HCT116 (cell line): Measurements from ENCODE around the gene SYDE1. TPM values are rescaled to one million over a fixed set of nuclear protein-coding genes. Genes with fewer than 3 reads are reported as not detected.
"Not testable (repeated sequence)": the region's sequence is repeated elsewhere in the genome, so short reads cannot be mapped to it uniquely, and the experiment has no call there.

ENCODE experiments used
- ATAC-seq: fragments of 200-7000 bp; cut with Tn5 transposase; 2 replicates; pipeline ENCODE4 v1.9.1; 2020; ENCODE audit warnings: mild to moderate bottlenecking, moderate library complexity
- BruUV-seq: library from RNA; stranded (reverse); fragments of 400-500 nt; replicated peaks from 2 replicates; lab custom pipeline; 2021; lab: Mats Ljungman, UMichigan
- CTCF ChIA-PET: fragments of 300-600 bp; sonication (Branson Sonifier 250); formaldehyde crosslinking; loops from one replicate; lab custom pipeline; 2021; ENCODE audit warnings: antibody characterized with exemption; lab: Charles Lee
- POLR2A ChIA-PET: fragments of 300-600, 350-600 bp; sonication (Branson Sonifier 250); formaldehyde crosslinking; loops from one replicate; lab custom pipeline; 2021; ENCODE audit warnings: antibody characterized with exemption; lab: Charles Lee
- RAD21 ChIA-PET, 2 experiments: fragments of 300-600 bp; sonication (Branson Sonifier 250); formaldehyde crosslinking; loops; one replicate each; lab custom pipeline; 2023; ENCODE audit warnings: low total read pairs in 2 of 2; ENCODE audit not compliant: uncharacterized antibody in 2 of 2, unreplicated experiment in 2 of 2, low non-redundant PET in 1 of 2; lab: Charles Lee
- DNase-seq: peaks from one replicate; pipeline ENCODE4 v3.0.0-alpha.2; 2010; ENCODE audit warnings: low read depth, low spot score
- H2AFZ ChIP-seq: fragments of 200-600 bp; shearing (Covaris generic), sonication (generic); 2 replicates; pipeline ENCODE4 v1.6.1; 2017; ENCODE audit warnings: low read depth, mixed run types, mixed read lengths, antibody characterized with exemption, low read length; ENCODE audit not compliant: poor library complexity, severe bottlenecking
- H3K27ac ChIP-seq: 2 replicates; pipeline ENCODE4 v1.5.1; 2012; ENCODE audit warnings: low read depth, low read length
- H3K27me3 ChIP-seq: fragments of 200-600 bp; sonication (generic); 2 replicates; pipeline ENCODE4 v1.6.1; 2016; ENCODE audit warnings: mixed run types, low read length, mixed read lengths; ENCODE audit not compliant: insufficient read depth
- H3K36me3 ChIP-seq, 2 experiments: fragments of 200-500 bp in 1 of 2; fragments of 200-600 bp in 1 of 2; sonication (Bioruptor generic) in 1 of 2; sonication (generic) in 1 of 2; 2 replicates each; pipeline versions ENCODE4 v1.5.1 to v1.6.1; 2014 to 2016; ENCODE audit warnings: low read length in 2 of 2, inconsistent platforms in 1 of 2, mixed read lengths in 1 of 2, mixed run types in 1 of 2; ENCODE audit not compliant: insufficient read depth in 2 of 2, control insufficient read depth in 1 of 2
- H3K4me1 ChIP-seq, 2 experiments: fragments of 200-600 bp in 1 of 2; sonication (generic) in 1 of 2; 2 replicates each; pipeline versions ENCODE4 v1.5.1 to v1.6.1; 2012 to 2017; ENCODE audit warnings: low read length in 2 of 2, inconsistent platforms in 1 of 2, mild to moderate bottlenecking in 1 of 2, mixed read lengths in 1 of 2, mixed run types in 1 of 2, moderate library complexity in 1 of 2; ENCODE audit not compliant: insufficient read depth in 2 of 2, control insufficient read depth in 1 of 2
- H3K4me2 ChIP-seq: fragments of 200-600 bp; sonication (generic); 2 replicates; pipeline ENCODE4 v1.6.1; 2017; ENCODE audit warnings: mixed run types, low read length, mixed read lengths
- H3K4me3 ChIP-seq, 2 experiments: fragments of 200-600 bp in 1 of 2; sonication (generic) in 1 of 2; replicated peaks in 1 of 2; 2 replicates each; pipeline ENCODE4 v1.5.1; 2011 to 2016; ENCODE audit warnings: low read length in 2 of 2, control low read depth in 1 of 2, low read depth in 1 of 2, mild to moderate bottlenecking in 1 of 2, mixed read lengths in 1 of 2, mixed run types in 1 of 2
- H3K79me2 ChIP-seq: fragments of 200-600 bp; sonication (generic); 2 replicates; pipeline ENCODE4 v1.6.1; 2017; ENCODE audit warnings: mild to moderate bottlenecking, mixed run types, low read length, moderate library complexity, mixed read lengths; ENCODE audit not compliant: insufficient read depth
- H3K9ac ChIP-seq: fragments of 200-600 bp; sonication (generic); 2 replicates; pipeline ENCODE4 v1.6.1; 2016; ENCODE audit warnings: low read length, mixed read lengths
- H3K9me2 ChIP-seq: fragments of 200-600 bp; sonication (generic), shearing (Covaris generic); 2 replicates; pipeline ENCODE4 v1.6.1; 2017; ENCODE audit warnings: mixed run types, mild to moderate bottlenecking, moderate library complexity; ENCODE audit not compliant: insufficient read depth
- H3K9me3 ChIP-seq, 2 experiments: fragments of 200-500 bp in 1 of 2; fragments of 200-600 bp in 1 of 2; sonication (Bioruptor generic) in 1 of 2; sonication (generic) in 1 of 2; 2 replicates each; pipeline ENCODE4 v1.6.1; 2014 to 2017; ENCODE audit warnings: low read length in 2 of 2, mixed read lengths in 2 of 2, inconsistent platforms in 1 of 2, low read depth in 1 of 2, mild to moderate bottlenecking in 1 of 2, mixed run types in 1 of 2, moderate library complexity in 1 of 2; ENCODE audit not compliant: control insufficient read depth in 1 of 2, insufficient read depth in 1 of 2
- H4K20me1 ChIP-seq: fragments of 200-600 bp; sonication (generic), shearing (Covaris generic); 2 replicates; pipeline ENCODE4 v1.6.1; 2017; ENCODE audit warnings: mixed run types, mild to moderate bottlenecking, moderate library complexity; ENCODE audit not compliant: insufficient read depth
- EGR1 ChIP-seq: IDR thresholded peaks from 2 replicates; pipeline ENCODE4 v1.6.1; 2012; ENCODE audit warnings: low read depth
- POLR2AphosphoS5 ChIP-seq: IDR thresholded peaks from 2 replicates; pipeline ENCODE4 v1.6.1; 2011; ENCODE audit warnings: mild to moderate bottlenecking, low read depth, low read length, moderate library complexity
- TCF7L2 ChIP-seq: IDR thresholded peaks from 2 replicates; pipeline ENCODE4 v1.7.0; 2011; ENCODE audit warnings: borderline replicate concordance, inconsistent platforms; ENCODE audit not compliant: insufficient read depth, insufficient read length; ENCODE audit errors: extremely low read depth
- intact Hi-C: fragments of 100-400 bp; cut with micrococcal nuclease; formaldehyde crosslinking; loops from 2 replicates; pipeline ENCODE4 v1.10.0; 2022
- total RNA-seq: library from RNA; stranded (reverse); gene quantifications from one replicate; pipeline ENCODE4 v1.2.1, GENCODE V29; 2021; ENCODE audit not compliant: unreplicated experiment
- TF ChIP-seq, protein P1 (sequence below): IDR thresholded peaks from 2 replicates; pipeline ENCODE4 v1.6.1; 2012; ENCODE audit warnings: low read depth
- TF ChIP-seq, protein P2 (sequence below): IDR thresholded peaks from 2 replicates; pipeline ENCODE4 v1.6.1; 2011; ENCODE audit warnings: mild to moderate bottlenecking, low read length, moderate library complexity; ENCODE audit not compliant: insufficient replicate concordance; ENCODE audit errors: extremely low read depth
- TF ChIP-seq, protein P3 (sequence below), 3 experiments: fragments of 200-600 bp in 1 of 3; sonication (generic) in 1 of 3; IDR thresholded peaks in 2 of 3; conservative IDR thresholded peaks in 1 of 3; 2 replicates each; pipeline ENCODE4 v1.5.1; 2012 to 2017; ENCODE audit warnings: low read depth in 2 of 3, low read length in 2 of 3, antibody characterized with exemption in 1 of 3, borderline replicate concordance in 1 of 3, control low read depth in 1 of 3, mild to moderate bottlenecking in 1 of 3, mixed read lengths in 1 of 3, mixed run types in 1 of 3, moderate library complexity in 1 of 3; ENCODE audit not compliant: insufficient read depth in 1 of 3

Gene SYDE1
- total RNA-seq, 1 experiment from 2014 or later, result 4.9 TPM

DNA sequence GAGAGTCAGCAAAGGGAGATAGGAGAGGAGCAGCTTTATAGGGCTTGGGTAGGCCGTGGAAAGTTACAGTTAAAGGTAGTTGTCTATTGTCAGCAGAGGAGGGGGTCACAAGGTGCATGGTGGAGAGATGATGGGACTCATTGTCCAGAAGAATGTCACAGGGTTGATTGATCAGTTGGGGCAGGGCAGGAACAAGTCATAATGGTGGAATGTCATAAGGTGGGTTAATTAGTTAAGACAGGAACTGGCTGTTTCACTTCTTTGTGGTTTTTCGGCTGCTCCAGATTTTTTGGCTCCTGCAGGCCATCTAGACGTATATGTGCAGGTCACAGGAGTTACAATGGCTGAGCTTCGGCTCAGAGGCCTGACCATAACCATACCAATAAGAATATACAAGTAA, 36.8 kb upstream of the SYDE1 start:
- H3K27ac ChIP-seq, H3K4me2 ChIP-seq, H4K20me1 ChIP-seq, POLR2A ChIA-PET, H2AFZ ChIP-seq, H3K79me2 ChIP-seq, H3K9me3 ChIP-seq, intact Hi-C loops, H3K4me1 ChIP-seq, RAD21 ChIA-PET, H3K9me2 ChIP-seq, H3K36me3 ChIP-seq, H3K9ac ChIP-seq, H3K4me3 ChIP-seq, DNase-seq, ATAC-seq, BruUV-seq, CTCF ChIA-PET: not testable (repeated sequence)
- peaks cover 15% of the 10 kb centered on the region for H3K27me3 ChIP-seq

DNA sequence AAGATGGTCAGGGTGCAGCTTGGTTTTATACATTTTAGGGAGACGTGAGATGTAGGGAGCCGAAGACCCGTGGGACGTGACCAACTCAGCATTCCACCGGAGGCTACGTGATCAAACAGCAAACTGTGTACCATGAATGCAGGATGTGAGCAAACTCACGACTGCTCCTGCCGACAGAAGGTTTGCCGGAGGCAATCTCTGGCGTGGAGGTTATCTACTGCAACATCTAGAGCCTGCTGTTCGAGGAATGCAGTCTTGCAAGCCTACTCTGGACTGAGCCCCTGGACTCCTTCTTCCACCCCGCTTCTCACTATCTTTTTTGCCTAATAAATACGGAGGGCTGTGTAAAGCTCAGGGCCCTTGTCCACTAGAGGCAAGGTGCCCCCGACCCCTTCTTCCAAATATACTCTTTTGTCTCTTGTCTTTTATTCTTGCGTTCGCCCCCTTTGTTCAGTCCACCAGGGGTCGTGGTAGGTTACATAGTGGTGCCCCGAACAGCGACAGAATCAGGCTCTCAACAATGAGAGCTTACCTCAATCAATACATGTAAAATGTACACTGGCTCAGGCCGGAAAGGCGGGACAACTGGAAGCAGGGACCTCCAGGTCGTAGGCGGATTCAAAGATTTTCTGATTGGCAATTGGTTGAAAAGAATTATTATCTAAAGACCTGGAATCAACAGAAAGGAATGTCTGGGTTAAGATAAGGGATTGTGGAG, 34.1 kb upstream of the SYDE1 start:
- Histone ChIP-seq H3K4me2 (no peak overlapping the region), H3K27ac (no peak overlapping the region), H3K9me3 (no peaks in the 10 kb centered on the region), H2AFZ (no peak overlapping the region), H3K79me2 (no peaks in the 10 kb centered on the region), H3K4me3 (no peak overlapping the region), H3K9me2 (no peaks in the 10 kb centered on the region), H3K9ac (no peak overlapping the region), H3K4me1 (no peaks in the 10 kb centered on the region), H4K20me1 (no peaks in the 10 kb centered on the region), H3K27me3 (peaks cover 2% of the 10 kb centered on the region; the same call in 1 of the 2 replicates), H3K36me3 (no peaks in the 10 kb centered on the region)
- CTCF ChIA-PET, result no interaction called here
- BruUV-seq, result no TSS peak
- intact Hi-C loops, result no loop called here
- ATAC-seq (no peak), DNase-seq (no peak)
- RAD21 ChIA-PET, result no interaction called here
- POLR2A ChIA-PET, result no interaction called here
- TF ChIP-seq POLR2AphosphoS5 (no peak), EGR1 (no peak), TCF7L2 (peak; percentile 66)
- TF ChIP-seq, protein P1, sequence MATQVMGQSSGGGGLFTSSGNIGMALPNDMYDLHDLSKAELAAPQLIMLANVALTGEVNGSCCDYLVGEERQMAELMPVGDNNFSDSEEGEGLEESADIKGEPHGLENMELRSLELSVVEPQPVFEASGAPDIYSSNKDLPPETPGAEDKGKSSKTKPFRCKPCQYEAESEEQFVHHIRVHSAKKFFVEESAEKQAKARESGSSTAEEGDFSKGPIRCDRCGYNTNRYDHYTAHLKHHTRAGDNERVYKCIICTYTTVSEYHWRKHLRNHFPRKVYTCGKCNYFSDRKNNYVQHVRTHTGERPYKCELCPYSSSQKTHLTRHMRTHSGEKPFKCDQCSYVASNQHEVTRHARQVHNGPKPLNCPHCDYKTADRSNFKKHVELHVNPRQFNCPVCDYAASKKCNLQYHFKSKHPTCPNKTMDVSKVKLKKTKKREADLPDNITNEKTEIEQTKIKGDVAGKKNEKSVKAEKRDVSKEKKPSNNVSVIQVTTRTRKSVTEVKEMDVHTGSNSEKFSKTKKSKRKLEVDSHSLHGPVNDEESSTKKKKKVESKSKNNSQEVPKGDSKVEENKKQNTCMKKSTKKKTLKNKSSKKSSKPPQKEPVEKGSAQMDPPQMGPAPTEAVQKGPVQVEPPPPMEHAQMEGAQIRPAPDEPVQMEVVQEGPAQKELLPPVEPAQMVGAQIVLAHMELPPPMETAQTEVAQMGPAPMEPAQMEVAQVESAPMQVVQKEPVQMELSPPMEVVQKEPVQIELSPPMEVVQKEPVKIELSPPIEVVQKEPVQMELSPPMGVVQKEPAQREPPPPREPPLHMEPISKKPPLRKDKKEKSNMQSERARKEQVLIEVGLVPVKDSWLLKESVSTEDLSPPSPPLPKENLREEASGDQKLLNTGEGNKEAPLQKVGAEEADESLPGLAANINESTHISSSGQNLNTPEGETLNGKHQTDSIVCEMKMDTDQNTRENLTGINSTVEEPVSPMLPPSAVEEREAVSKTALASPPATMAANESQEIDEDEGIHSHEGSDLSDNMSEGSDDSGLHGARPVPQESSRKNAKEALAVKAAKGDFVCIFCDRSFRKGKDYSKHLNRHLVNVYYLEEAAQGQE, result no peak
- TF ChIP-seq, protein P2, sequence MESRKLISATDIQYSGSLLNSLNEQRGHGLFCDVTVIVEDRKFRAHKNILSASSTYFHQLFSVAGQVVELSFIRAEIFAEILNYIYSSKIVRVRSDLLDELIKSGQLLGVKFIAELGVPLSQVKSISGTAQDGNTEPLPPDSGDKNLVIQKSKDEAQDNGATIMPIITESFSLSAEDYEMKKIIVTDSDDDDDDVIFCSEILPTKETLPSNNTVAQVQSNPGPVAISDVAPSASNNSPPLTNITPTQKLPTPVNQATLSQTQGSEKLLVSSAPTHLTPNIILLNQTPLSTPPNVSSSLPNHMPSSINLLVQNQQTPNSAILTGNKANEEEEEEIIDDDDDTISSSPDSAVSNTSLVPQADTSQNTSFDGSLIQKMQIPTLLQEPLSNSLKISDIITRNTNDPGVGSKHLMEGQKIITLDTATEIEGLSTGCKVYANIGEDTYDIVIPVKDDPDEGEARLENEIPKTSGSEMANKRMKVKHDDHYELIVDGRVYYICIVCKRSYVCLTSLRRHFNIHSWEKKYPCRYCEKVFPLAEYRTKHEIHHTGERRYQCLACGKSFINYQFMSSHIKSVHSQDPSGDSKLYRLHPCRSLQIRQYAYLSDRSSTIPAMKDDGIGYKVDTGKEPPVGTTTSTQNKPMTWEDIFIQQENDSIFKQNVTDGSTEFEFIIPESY, result no peak
- TF ChIP-seq, protein P3, sequence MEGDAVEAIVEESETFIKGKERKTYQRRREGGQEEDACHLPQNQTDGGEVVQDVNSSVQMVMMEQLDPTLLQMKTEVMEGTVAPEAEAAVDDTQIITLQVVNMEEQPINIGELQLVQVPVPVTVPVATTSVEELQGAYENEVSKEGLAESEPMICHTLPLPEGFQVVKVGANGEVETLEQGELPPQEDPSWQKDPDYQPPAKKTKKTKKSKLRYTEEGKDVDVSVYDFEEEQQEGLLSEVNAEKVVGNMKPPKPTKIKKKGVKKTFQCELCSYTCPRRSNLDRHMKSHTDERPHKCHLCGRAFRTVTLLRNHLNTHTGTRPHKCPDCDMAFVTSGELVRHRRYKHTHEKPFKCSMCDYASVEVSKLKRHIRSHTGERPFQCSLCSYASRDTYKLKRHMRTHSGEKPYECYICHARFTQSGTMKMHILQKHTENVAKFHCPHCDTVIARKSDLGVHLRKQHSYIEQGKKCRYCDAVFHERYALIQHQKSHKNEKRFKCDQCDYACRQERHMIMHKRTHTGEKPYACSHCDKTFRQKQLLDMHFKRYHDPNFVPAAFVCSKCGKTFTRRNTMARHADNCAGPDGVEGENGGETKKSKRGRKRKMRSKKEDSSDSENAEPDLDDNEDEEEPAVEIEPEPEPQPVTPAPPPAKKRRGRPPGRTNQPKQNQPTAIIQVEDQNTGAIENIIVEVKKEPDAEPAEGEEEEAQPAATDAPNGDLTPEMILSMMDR (IDR thresholded peaks at IDR 0.05 in 2 of 3, conservative IDR thresholded peaks at IDR 0.05 in 1 of 3; ENCODE audit: borderline replicate concordance in 1 of 3, insufficient read depth in 1 of 3, low read depth in 2 of 3, low read length in 2 of 3), result peak in 2 of 3 experiments; percentile 18 to 21; a peak in 1 of 6 replicates
